ENCODE measurements around the gene AARS1.
A peak's percentile ranks its signal among the peaks of the same experiment; 100 is the strongest.
"Not testable (repeated sequence)": the region's sequence is repeated elsewhere in the genome, so short reads cannot be mapped to it uniquely, and the experiment has no call there.

The AARS1 gene

GRCh38 chr16:70289229-70290094, at the start of gene AARS1:
AARS1 (minus strand) TSS chr16:70289506; CDS start chr16:70282763, 6,743 bp downstream.
- peak; percentile 100 for DNase-seq

DNA sequence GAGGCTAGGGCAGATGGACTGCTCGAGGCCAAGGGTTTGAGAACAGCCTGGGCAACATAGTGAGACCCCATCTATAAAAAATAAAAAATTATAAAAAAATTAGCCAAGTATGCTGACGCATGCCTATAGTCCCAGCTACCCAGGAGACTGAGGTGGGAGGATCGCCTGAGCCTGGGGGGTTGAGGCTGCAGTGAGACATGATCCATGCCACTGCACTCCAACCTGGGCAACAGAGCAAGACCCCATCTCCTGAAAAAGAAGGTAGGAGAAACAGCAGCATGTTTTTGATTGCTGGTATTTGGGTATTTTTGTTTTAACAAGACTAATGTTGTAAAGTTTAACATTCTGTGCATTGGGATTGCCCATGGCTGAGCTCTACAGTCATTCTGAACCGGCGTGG, 48.5 kb upstream of the AARS1 start:
- no peak for DNase-seq

DNA sequence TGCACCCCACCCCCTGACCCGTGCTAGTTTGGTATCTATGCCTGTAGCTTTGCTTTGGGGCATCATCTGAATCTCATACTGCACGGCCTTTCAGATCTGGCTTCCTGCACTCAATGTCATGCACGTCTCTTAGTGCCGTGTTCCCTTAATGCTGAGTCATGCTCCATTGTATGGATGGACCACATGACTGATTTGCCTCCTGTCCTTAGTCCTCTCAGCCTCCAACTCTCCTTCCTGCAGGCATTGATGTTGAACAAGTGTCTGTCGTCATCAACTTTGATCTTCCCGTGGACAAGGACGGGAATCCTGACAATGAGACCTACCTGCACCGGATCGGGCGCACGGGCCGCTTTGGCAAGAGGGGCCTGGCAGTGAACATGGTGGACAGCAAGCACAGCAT, 43.4 kb upstream of the AARS1 start:
- DNase-seq, result not testable (repeated sequence)

DNA sequence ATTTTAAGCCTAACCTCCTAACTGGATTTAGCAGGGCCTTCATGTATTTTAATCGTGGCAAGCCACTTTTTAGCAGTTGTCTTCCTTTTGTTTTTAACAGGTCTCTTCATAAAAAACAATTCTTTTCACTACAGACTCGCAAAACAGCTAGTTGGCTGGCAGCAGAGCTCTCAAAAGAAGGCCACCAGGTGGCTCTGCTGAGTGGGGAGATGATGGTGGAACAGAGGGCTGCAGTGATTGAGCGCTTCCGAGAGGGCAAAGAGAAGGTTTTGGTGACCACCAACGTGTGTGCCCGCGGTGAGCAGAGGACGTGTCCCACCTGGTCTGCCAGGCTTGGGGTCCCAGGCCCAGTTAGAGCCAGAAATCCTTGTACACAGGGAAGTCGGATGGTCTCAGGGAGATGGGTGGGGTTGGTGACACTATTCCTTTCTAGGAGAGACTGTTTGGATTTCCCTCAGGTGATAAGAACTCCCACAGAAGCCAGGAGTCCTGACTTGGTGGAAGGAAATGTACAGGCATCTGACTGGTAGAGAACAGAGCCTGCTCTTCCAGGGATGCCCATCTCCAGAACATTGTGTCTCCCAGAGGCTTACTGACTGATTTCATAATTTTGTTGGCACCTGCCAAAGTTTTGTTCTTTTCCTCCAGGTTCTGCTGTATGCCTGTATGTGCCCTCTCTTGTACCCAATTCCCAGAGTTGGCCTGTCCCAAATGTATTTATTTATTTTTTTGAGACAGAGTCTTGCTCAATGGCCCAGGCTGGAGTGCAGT, 42.5 kb upstream of the AARS1 start:
- DNase-seq, result no peak

DNA sequence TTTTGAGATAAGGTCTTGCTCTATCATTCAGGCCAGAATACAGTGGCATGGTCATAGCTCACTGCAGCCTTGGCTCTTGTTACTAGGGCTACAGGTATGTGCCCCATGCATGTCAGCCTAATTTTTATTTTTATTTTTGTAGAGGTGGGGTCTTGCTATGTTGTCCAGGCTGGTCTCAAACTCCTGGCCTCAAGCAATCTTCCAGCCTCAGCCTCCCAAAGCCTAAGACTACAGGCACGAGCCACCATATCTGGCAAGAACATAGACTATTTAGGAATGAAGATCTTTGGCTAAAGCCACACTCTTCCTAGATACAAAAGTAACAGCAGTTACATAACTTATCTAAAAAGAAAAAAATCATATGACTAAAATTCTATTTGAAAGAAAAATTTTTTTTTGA, 41.8 kb upstream of the AARS1 start:
- DNase-seq, result no peak

GRCh38 chr16:70324998-70325747, 35.9 kb upstream of the AARS1 start:
- no peak for DNase-seq

- DNase-seq, result no peak
Measured at GRCh38 chr16:70320121-70320520, 30.8 kb upstream of the AARS1 start.

DNA sequence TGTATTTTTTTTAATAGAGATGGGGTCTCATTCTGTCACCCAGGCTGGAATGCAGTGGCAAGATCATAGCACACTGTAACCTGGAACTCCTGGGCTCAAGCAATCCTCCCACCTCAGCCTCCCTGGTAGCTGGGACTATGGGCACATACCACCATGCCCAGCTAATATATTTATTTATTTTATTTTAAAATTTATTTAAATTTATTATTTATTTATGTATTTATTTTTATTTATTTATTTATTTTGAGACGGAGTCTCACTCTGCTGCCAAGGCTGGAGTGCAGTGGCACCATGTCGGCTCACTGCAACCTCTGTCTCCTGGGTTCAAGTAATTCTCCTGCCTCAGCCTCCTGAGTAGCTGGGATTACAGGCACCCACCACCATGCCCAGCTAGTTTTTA, 18.4 kb upstream of the AARS1 start:
- DNase-seq, result not testable (repeated sequence)

DNA sequence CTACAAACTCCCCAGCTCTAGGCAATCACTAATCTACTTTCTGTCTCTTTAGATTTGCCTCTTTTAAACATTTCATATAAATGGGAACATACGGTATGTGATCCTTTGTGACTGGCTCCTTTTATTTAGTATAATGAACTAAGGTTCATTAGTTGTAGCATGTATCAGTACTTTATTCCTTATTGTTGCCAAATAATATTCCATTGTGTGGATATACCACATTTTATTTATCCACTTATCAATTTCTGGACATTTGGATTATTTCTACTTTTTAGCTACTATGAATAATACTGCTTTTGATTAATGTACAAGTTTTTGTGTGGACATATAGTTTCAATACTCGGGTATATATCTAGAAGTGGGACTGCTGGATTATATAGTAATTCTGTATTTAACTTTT, 17.6 kb upstream of the AARS1 start:
- DNase-seq, result no peak

- DNase-seq, result no peak
Measured at GRCh38 chr16:70304892-70305448, 15.7 kb upstream of the AARS1 start.

DNA sequence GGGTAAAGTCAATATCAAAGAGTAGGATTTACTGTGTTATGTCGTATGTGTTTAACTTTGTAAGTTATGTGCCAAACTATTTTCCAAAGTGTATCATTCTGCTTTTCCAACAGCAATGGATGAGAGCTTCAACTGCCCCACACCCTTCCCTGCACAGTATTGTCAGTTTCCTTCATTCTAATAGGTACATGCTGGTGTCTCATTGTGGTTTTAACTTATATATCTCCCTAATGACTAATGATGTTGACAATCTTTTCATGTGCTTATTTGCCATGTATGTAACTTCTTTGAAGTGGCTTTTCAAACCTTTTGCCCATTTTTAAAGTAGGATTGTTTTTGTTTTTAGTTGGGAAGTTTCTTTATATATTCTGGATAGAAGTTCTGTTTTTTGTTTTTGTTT, 13.4 kb upstream of the AARS1 start:
- no peak for DNase-seq

- no peak for DNase-seq
Measured at GRCh38 chr16:70301121-70301520, 11.8 kb upstream of the AARS1 start.

DNA sequence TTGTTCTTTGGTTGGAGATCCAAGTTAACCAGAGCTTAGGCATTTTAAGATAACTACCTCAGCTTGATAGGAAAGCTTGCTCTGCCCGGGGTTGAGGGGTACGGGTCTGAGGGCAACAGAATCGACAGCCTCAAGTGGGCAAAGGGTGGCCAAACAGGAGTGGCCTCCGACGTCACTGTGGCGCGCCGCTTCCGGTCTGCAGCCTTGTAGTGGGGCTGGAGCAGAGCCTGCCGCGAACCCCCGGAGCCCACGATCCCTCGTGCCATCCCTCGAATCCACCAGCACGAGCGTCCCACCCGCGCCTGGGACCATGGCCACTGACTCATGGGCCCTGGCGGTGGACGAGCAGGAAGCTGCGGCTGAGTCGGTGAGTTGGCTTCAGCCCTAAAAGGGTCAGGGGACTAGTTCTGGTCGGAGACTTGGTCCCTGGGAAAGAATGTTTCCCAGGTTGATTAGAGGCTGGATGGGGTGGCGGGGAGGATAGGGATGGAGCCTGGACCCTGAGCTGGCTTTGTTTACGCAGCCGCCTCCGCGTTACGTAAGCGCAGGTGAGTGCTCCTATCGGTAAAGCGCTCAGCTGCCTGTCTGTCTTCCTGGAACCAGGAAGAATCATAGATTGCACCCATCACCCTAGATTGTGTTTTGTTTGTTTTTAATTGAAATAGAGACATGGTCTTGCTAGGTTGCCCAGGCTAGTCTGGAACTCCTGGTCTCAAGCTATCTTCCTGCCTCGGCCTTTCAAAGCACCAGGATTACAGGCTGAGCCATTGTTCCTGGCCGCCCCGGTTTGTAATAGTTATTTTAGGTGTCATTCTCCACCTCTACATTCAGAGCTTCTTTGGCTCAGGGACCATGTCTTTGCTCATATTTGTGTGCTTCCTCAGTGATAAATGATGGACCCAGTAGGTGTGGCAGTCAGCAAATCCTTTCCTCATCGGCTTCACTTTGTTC, 10.0 kb upstream of the AARS1 start, which contains the start of gene DDX19B:
Gene DDX19B (plus strand): TSS at position 199 of the 951 bp plus-strand sequence. CDS start 112 bp downstream, at position 311.
- DNase-seq, result peak; percentile 70

DNA sequence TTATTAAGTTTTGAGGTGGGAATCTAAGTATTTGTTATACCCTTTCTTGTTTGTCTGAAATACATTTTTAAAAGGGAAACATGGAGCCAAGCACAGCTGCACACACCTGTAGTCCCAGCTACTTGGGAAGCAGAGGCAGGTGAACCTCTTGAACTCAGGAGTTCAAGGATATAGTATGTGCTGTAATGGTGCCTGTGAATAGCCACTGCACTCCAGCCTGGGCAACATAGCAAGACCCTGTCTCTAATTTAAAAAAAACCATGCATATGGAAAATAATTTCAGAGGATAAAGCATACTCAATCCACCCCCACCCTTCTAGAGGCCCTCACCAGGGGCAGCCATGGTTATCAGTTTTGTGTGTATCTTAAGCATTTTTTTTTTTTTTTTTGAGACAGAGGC, 6.3 kb upstream of the AARS1 start:
- no peak for DNase-seq

DNA sequence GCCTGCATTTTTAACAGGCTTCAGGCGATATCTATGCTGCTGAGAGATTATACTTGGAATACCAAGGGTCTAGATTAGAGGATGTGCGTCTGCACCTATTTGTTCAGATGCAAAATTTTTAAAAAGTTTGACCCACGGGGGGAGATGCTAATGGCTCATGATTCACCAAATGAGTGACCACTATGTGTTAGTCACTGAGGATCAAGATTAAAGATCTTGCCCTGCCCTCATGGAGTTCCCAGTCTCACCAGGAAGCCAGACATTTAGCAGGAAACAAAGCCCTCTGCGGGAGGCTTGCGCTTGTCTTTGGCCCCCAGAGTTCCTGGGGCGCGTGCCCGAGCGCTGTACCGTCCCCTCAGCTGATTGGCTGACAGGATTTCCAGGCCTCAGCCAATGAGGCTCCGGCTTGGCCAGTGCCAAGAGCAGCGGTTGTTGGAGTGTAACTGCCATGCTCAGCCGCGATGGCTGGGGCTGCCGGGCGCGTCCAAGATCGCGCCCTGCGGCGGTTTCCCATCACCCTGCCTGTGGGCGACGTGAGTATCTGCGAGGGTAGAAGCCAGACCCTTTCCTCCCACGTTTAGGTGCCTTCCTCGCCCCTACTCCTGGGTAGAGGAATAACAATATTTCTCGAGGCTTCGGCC, 5.2 kb upstream of the AARS1 start:
- DNase-seq, result no peak

DNA sequence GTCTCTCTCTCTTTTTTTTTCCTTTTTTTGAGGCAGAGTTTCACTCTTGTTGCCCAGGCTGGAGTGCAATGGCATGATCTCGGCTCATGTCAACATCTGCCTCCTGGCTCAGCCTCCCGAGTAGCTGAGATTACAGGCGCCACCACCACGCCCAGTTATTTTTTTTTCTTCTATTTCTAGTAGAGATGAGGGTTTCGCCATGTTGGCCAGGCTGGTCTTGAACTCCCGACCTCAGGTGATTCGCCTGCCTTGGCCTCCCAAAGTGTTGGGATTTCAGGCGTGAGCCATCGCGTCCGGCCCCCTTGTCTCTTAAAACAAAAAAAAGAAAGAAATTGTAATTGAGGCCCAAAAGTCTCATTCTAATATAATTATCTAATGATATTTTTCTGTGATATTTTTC, 2.8 kb upstream of the AARS1 start:
- not testable (repeated sequence) for DNase-seq

- DNase-seq, result no peak
Measured at GRCh38 chr16:70290949-70291519, 1.7 kb upstream of the AARS1 start.

DNA sequence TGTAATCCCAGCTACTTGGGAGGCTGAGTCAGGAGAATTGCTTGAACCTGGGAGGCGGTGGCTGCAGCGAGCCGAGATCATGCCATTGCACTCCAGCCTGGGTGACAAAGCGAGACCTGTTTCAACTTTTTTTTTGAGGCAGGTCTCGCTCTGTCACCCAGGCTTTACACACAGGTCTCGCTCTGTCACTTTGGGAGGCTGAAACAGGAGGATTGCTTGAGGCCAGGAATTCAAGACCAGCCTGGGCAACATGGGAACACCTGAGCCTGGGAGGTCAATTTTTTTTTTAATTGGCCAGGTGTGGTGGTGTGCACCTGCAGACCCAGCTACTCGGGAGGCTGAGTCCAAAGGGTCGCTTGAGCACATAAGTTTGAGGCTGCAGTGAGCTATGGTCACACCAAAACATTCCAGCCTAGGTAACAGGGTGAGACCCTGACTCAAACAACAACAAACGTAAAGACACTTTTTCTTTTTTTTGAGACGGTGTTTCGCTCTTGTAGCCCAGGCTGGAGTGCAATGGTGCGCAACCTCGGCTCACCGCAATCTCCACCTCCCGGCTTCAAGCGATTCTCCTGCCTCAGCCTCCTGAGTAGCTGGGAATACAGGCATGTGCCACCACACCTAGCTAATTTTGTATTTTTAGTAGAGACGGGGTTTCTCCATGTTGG, 1.9 kb downstream of the AARS1 start:
- not testable (repeated sequence) for DNase-seq

- DNase-seq, result no peak
Measured at GRCh38 chr16:70276392-70276791, 12.9 kb downstream of the AARS1 start.

- DNase-seq, result no peak
Measured at GRCh38 chr16:70271696-70272095, 17.6 kb downstream of the AARS1 start.

Measured in COR-L47 (cell line).